Umbilical cord (tissue), 2 donors: Measurements from ENCODE around the gene RNF183. TPM values are rescaled to one million over a fixed set of nuclear protein-coding genes. Genes with fewer than 3 reads are reported as not detected.
"Not testable (repeated sequence)": the region's sequence is repeated elsewhere in the genome, so short reads cannot be mapped to it uniquely, and the experiment has no call there.

ENCODE experiments used
- DNase-seq: peaks from one replicate; pipeline ENCODE4 v3.0.0-alpha.2; 2015; ENCODE audit warnings: low spot score
- total RNA-seq: library from RNA; depleted of rRNA; stranded (reverse); fragments of >200 nt; gene quantifications from one replicate; pipeline ENCODE4 v1.2.3, GENCODE V29; 2014; ENCODE audit warnings: low replicate concordance; ENCODE audit not compliant: insufficient read depth

The RNF183 gene
- total RNA-seq, 1 donor from 2014 or later, result 3.4 TPM

DNA sequence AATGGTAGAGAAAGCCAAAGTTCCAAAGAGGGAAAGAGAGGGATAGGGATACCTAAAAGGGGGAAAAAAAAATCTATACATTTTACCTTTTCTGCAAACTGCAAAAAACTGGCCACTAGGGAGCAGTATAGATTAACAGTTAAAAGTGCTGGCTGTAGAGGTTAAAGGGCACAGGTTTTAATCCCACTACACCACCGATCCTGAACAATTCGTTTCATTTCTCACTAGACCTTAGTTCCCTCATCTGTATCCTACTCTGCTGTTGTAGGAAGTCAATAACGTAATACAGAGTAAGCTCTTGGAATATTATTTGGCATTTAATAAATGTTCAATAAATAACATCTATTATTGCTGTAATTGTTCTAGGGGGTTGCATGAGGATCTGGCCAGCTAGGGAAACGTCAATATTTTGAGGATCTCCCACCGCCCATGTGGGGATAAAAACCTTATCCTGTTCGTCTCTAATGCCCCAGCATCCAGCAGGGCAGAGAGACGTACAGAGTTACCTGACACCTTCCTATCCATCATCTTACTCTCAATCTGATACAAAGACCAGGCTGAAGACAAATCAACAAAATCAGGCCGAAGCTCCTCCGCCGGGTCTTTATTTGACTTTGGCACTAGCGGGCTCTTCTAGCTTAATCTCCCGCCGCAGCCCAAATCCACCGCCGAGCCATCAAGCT lies 28.6 kb downstream of the RNF183 start:
- DNase-seq, result peak; percentile 73

DNA sequence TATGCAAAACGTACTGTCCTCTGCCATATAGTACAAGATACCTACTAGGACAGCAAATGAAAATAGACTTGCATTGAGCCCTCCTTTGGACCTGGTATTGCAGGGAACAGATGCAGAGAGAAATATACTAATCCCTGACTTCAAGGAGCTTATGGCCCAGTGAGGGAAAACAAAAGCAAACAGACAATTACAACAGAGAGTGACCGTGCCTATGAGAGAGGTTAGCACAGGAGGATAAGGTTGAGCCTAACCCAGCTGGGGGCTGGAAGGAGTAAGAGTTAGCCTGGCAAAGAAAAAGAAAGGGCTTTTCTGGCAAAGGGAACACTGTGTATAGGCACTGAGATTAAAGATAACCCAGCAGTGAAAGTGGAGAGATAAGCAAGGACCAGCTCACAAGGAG lies 33.3 kb downstream of the RNF183 start:
- no peak for DNase-seq

DNA sequence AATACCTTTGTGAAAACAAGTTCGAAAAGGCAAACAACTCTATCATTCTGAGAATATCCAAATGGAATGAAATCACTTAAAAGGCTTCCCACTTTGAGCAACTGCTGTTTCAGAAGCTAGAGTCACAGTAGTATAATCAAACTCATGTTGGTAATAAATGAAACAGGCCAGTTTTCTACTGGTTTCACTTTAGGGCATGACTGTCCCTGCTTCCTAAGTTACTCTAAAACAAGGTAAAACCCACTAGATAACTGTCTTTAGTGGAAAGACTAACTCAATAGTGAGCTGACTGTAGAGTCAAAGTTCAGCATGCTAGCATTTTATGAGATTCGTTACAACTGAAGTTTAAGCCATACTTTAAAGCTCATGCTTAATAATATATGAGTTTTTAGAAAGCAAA lies 33.8 kb downstream of the RNF183 start:
- no peak for DNase-seq

DNA sequence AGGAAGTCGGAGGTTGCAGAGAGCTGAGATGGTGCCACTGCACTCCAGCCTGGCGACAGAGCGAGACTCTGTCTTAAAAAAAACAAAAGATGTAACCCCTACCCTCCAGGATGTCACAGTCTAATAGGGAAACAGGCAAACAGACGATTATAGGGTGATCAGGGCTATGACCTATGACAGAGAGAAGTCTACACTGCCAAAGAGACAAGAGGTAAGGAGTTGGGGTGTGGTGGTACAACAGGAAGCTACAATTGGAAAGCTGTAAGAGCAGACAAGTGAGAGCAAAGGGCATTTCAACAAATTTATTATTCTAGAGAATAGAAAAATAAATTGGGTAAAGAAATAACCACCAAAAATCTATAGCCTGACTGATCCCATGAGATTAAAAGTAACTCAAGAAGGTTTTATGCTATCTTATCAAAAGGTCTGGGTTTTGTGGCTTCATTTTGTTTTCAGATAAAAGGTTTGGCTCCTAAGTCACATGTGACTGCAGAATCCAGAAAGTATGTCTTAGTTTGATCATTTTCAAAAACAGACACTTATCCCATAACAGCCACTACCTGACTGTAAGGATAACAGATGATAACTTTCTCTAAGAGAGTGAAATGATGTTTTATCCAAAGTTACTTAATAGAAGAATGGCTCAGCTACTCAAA lies 35.1 kb downstream of the RNF183 start:
- no peak for DNase-seq

DNA sequence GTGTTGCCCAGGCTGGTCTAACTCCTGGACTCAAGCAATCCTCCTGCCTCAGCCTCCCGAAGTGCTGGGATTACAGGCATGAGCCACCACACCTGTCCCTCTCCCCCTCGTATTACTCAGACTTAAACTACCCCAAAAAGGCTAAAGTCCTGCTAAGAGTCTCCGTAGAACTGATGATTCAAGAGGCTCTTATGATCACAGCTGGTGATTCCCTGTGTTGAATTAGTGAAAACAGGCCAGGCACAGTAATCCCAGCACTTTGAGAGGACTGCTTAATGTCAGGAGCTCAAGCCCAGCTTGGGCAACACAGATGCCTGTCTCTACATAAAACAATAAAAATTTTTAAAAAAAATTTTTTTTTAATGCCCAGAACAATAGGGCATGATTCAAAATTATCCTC lies 37.0 kb downstream of the RNF183 start:
- peak; percentile 59 for DNase-seq

DNA sequence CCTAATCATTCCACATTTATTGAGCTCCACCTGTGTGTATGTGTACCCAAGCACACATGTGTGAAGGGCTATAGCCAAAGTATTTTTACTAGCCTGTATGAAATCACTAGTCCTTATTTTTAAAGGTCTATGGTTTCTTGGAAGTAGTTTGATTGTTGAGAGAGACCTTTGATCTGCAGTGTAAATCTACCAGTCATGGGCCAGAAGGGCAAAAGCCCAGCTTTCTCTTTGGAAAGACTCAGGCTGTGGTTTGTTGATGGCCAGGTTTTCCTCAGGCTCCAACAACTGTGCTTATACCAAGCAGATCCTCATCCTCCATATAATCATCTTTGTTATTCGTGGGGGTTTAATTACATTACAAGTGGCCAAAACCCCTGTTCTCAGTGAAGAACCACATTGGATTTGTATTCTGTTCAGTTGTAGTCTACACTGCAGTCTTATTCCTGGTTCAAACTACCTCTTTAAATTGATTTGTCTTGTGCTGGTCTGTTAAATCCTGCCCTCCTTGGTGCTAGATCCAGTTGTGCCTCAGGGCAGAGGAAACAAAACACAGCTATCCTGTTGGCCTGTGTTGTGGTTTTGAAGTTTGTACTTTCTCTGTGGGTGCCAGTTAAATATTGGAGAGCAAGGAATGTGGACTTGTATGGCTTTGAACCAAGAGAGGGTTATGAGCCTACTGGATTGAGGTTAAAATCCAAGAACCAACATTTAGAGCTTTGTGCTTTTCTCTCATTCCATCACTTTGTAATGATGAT lies 41.1 kb downstream of the RNF183 start:
- no peak for DNase-seq

DNA sequence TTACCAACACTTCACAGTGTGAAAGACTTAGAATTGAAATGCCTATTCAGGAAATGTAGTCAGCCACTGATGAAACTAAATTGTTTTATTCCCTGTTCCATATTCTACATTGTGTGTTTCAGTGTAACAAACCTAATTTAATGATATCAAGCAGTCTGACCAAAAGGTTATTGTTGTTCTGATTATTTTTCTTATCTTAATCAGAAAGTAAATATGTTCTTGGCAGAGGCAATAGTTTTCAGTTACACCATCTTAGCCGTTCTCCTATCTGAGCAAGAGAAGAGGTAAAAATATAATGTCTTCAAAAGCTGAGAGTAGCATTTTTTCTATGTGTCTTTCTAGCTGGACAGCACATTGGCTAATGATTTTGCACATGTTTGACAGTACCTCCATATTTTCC lies 44.9 kb downstream of the RNF183 start:
- no peak for DNase-seq

DNA sequence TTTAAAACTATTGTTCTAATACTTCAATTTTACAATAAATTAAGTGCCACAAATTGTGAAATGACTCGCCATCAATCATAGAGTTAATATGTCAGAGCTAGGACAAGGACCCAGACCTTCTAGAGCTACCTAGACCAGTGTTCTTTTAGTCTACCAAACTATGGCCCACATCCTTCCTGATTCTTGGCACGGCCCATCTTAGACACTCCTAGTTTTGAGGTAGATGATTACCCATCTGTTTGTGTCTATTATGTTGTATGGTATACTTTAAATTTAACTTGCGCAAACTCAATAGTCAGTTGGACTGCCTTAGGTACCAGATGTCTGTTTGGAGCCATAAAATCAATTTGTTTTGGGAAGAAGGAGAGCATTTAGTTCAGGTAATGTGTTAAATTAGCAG lies 45.3 kb downstream of the RNF183 start:
- DNase-seq, result no peak

DNA sequence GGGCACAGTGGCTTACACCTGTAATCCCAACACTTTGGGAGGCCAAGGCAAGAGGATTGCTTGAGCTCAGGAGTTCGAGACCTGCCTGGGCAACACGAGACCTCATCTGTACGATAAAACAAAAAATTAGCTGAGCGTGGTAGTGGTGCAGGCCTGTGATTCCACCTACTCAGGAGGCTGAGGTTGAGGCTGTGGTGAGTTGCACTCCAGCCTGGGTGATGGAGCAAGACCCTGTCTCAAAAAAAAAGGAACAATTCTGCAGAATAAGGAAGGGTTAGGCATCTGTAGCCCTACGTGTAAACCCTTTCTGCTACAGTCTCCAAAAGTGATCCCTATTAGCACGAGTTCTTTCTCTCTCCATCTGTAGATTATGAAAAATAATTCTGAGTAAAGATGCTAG lies 47.7 kb downstream of the RNF183 start:
- no peak for DNase-seq

DNA sequence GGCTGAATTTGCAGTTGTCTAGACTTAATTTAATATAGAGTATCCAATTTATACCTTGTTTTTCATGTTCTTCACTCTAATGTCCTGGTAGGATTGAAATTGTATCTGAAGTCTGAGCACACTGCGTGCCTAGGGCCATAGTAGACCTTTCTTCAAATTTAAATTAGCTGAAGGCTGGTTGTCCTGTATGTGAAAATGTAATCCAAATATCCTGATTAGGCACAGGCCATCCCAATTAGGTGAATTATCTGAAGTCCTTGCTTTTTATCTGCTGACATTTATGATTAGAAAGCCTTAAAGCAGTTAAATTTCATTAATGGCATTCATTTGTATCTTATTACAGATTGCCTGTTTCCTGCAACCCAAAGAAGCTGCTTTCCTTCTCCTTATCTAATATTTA lies 48.2 kb downstream of the RNF183 start:
- no peak for DNase-seq

DNA sequence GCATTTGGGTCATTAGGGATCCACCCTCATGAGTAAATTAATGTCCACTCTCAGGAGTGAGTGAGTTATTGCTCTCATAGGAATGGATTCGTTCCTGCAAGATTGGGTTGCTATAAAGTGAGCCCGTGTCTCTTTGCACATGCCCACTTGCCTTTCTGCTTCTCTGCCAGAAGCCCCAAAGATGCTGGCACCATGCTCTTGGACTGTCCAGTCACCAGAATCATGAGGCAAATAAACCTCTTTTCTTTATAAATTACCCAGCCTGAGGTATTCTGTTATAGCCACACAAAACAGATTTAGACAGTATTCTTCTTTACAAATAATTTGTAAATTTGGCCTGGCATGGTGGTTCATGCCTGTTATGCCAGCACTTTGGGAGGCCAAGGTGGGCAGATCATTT lies 52.4 kb downstream of the RNF183 start:
- DNase-seq, result no peak

DNA sequence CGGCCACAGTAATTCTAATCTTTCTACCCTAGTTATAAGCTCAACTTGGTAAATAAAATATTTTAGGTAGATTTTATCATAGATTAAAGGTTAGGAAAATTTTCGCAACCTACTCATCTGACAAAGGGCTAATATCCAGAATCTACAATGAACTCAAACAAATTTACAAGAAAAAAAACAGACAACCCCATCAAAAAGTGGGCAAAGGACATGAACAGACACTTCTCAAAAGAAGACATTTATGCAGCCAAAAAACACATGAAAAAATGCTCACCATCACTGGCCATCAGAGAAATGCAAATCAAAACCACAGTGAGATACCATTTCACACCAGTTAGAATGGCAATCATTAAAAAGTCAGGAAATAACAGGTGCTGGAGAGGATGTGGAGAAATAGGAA lies 53.5 kb downstream of the RNF183 start:
- not testable (repeated sequence) for DNase-seq

DNA sequence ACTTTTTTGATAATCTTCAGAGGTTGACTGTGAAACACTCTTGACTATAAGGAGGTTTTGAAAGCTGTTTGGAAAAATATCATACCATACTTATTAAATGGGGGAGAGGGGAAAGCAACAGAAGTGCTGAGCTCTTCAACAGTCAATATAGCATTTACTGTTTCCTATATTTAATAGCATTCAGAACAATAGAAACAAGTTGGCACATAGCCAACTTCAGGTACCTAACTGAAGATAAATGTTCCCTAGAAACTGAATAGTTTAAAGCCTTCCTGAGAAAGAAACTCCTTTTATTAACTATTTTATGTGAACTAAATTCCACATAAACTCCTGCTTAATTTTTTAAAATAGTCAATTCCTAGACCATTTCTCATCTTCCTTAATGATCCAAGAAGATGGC lies 55.5 kb downstream of the RNF183 start:
- DNase-seq, result no peak

Other genes with a start within 250 kb of the RNF183 start
- gene ZFP37, start 246.7 kb downstream of the RNF183 start, total RNA-seq, result 7.9 TPM
- 8.9 TPM for gene SLC31A2, start 152.4 kb downstream of the RNF183 start, total RNA-seq
- gene FKBP15, start 82.1 kb downstream of the RNF183 start, total RNA-seq, result 17.8 TPM
- gene SLC31A1, start 81.8 kb downstream of the RNF183 start, total RNA-seq, result 11.8 TPM
- 35.2 TPM for gene CDC26, start 27.8 kb downstream of the RNF183 start, total RNA-seq
- 26.0 TPM for gene PRPF4, start 27.7 kb downstream of the RNF183 start, total RNA-seq
- gene WDR31, start 36.9 kb upstream of the RNF183 start, total RNA-seq, result 3.1 TPM
- 2.6 TPM for gene BSPRY, start 46.2 kb upstream of the RNF183 start, total RNA-seq
- gene HDHD3, start 73.6 kb upstream of the RNF183 start, total RNA-seq, result 12.5 TPM
- gene ALAD, start 97.9 kb upstream of the RNF183 start, total RNA-seq, result 28.6 TPM
- 42.4 TPM for gene POLE3, start 107.3 kb upstream of the RNF183 start, total RNA-seq
- 1.4 TPM for gene C9orf43, start 107.4 kb upstream of the RNF183 start, total RNA-seq
- gene RGS3, start 160.4 kb upstream of the RNF183 start, total RNA-seq, result 42.1 TPM